Mucosa of gallbladder (tissue), 1 donor: Measurements from ENCODE around the gene UGT2B10. TPM values are rescaled to one million over a fixed set of nuclear protein-coding genes. Genes with fewer than 3 reads are reported as not detected.

ENCODE experiments used
- DNase-seq: peaks from one replicate; pipeline ENCODE4 v3.0.0-alpha.2; 2020; ENCODE audit warnings: low spot score
- total RNA-seq: library from RNA; stranded (reverse); gene quantifications from one replicate; pipeline ENCODE4 v1.2.1, GENCODE V29; 2021
- donor health status: DM: no; HTN: no; CAD: no.

UGT2B10 gene
- total RNA-seq, 1 donor from 2014 or later: 10.2 TPM

DNA sequence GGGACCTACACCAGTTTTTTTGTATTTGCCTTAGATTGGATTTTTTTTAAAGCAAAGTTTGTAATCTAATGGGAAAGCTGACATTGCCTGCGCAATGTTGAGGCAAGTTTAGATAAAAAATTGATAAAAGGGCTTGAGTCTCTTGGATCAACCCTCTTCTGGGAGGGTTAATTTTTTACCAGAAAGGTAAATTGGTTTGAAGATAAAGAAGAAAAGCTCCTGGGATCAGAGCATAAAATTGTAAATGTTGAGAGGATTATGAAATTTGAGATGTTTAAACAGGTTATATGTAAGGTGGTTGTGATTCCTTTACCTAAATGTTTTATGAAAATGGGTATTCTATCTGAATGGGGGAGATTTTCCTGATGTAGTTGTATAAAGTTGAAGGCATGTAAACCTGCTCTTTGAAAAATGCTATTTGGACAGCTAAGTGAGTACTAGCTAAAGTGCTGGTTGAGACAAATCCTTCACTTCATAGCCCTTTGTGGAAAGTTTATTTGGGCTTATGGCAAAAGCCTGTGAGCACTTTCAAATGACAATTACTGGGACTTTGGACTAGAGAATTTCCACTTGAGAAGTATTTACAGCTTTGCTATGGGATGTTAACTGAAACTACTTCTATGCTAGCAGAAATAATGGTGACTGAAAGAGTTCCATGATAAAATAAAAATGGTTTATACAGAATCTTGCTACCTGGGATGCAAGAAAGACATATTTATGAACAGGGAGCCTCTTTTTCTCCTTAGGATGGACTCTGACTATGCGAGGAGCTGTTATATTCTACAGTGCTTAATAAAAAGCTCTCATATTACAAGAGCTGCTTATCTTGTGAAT lies 56.2 kb downstream of the UGT2B10 start:
- no peak for DNase-seq

GRCh38 chr4:68872643-68873502 lies 57.1 kb downstream of the UGT2B10 start:
- DNase-seq: no peak

DNA sequence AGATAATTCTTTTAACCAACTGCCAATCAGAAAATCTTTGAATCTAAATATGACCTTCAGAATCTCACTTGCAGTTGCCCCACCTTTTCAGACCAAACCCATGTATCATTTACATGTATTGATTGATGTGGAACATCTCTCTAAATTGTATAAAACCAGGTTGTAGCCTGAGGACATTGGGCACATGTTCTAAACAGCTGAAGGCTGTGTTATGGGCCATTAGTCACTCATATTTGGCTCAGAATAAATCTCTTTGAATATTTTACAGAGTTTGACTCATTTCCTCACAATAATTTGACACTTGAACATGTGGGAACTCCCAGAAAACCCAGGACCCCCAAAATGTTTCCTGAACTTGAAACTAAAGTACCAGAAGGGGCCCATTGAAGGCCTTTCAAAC lies 58.7 kb downstream of the UGT2B10 start:
- no peak for DNase-seq

DNA sequence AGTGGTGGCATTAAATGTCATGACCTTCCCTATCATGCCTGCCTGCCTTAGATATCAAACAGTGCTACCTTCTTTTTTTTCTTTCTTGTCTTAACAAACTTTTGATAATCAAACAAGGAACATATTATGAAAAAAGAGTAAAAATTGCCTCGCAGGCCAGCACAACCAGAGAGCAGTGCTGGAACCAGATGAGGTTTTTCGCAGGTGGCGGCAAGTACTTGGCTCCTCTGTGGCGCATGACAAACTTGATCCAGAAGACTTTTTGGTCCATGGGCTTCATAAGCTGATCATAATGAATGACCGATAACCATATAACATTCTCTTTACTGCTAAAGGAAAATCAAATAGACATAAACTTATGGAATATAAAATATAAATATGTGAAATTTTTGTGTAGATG lies 61.8 kb downstream of the UGT2B10 start:
- no peak for DNase-seq

GRCh38 chr4:68878048-68878447 lies 62.3 kb downstream of the UGT2B10 start:
- no peak for DNase-seq

Other genes with a start within 250 kb of the UGT2B10 start
- gene UGT2B17, start 239.7 kb upstream of the UGT2B10 start, total RNA-seq: 4.9 TPM
- gene UGT2B15, start 145.3 kb upstream of the UGT2B10 start, total RNA-seq: 826 TPM
- 170 TPM for gene UGT2A3, start 135.8 kb downstream of the UGT2B10 start, total RNA-seq